Measurements from ENCODE around the gene NARF. TPM values are rescaled to one million over a fixed set of nuclear protein-coding genes. Genes with fewer than 3 reads are reported as not detected.

NARF gene
- total RNA-seq, 1 experiment from 2014 or later: 96.7 TPM

- no peak for TF ChIP-seq ARID4B (CRISPR knock-in tag; IDR thresholded peaks at IDR 0.05; ENCODE audit: borderline replicate concordance)
Measured at GRCh38 chr17:82432017-82432416, 26.5 kb upstream of the NARF start (continued).

- Mint-ChIP-seq H3K4me1 (no peaks in the 10 kb centered on the region), H3K27me3 (ENCODE audit: low read depth) (no peaks in the 10 kb centered on the region), H3K4me3 (no peak overlapping the region), H3K9me3 (no peaks in the 10 kb centered on the region), H3K27ac (no peak overlapping the region), H3K36me3 (no peaks in the 10 kb centered on the region)
- no peak for ATAC-seq
- ChIA-PET POLR2A (no interaction called here), CTCF (interaction anchor here (0.6 to 1.9 kb wide), 2 partner anchors 9 to 19 kb away, joined by 3 to 7 read pairs; no protein-coding TSS in a partner anchor)
- no peak for DNase-seq (ENCODE audit: low spot score)
- TF ChIP-seq MYBL2 (CRISPR knock-in tag; IDR thresholded peaks at IDR 0.05): no peak
- TF ChIP-seq ZNF138 (CRISPR knock-in tag; conservative IDR thresholded peaks at IDR 0.05): no peak
- no peak for TF ChIP-seq ERG (CRISPR knock-in tag; IDR thresholded peaks at IDR 0.05)
- TF ChIP-seq ZNF317 (CRISPR knock-in tag; IDR thresholded peaks at IDR 0.05; ENCODE audit: borderline replicate concordance, low read depth): no peak
- no peak for TF ChIP-seq IRF2 (CRISPR knock-in tag; IDR thresholded peaks at IDR 0.05; ENCODE audit: borderline replicate concordance, low read depth)
- TF ChIP-seq E2F4 (CRISPR knock-in tag; IDR thresholded peaks at IDR 0.05; ENCODE audit: borderline replicate concordance, low read depth): no peak
- TF ChIP-seq GRHL2 (CRISPR knock-in tag; IDR thresholded peaks at IDR 0.05; ENCODE audit: insufficient replicate concordance, severe bottlenecking): no peak
Measured at GRCh38 chr17:82433560-82434215, 24.9 kb upstream of the NARF start.

- Mint-ChIP-seq H3K4me3 (no peak overlapping the region), H3K9me3 (no peaks in the 10 kb centered on the region), H3K27ac (no peak overlapping the region), H3K4me1 (no peaks in the 10 kb centered on the region), H3K36me3 (no peaks in the 10 kb centered on the region), H3K27me3 (ENCODE audit: low read depth) (no peaks in the 10 kb centered on the region)
- no peak for TF ChIP-seq HMGXB4 (CRISPR knock-in tag; IDR thresholded peaks at IDR 0.05)
- TF ChIP-seq ZNF532 (CRISPR knock-in tag; IDR thresholded peaks at IDR 0.05; ENCODE audit: borderline replicate concordance): no peak
- TF ChIP-seq ZBTB21 (CRISPR knock-in tag; IDR thresholded peaks at IDR 0.05; ENCODE audit: borderline replicate concordance): no peak
- no peak for TF ChIP-seq ETV6 (CRISPR knock-in tag; IDR thresholded peaks at IDR 0.05)
- no peak for TF ChIP-seq NR2C2 (CRISPR knock-in tag; IDR thresholded peaks at IDR 0.05)
- no peak for TF ChIP-seq TEAD1 (CRISPR knock-in tag; IDR thresholded peaks at IDR 0.05)
- CTCF ChIA-PET: interaction anchor here (1.9 kb wide), 1 partner anchor 10 kb away, joined by 7 read pairs; no protein-coding TSS in a partner anchor
- no peak for ATAC-seq
- POLR2A ChIA-PET: no interaction called here
- DNase-seq (ENCODE audit: low spot score): no peak
Measured at GRCh38 chr17:82434216-82434565, 24.4 kb upstream of the NARF start.

All from WTC11 (cell line).